NCI-H446 treated with DMSO at 0.1 percent for 48 hours (cell line): ENCODE measurements around the gene IL1RAP.

Experiments used
- DNase-seq: peaks from one replicate; lab custom pipeline; 2025; lab: John Stamatoyannopoulos, UW

Gene IL1RAP

DNA sequence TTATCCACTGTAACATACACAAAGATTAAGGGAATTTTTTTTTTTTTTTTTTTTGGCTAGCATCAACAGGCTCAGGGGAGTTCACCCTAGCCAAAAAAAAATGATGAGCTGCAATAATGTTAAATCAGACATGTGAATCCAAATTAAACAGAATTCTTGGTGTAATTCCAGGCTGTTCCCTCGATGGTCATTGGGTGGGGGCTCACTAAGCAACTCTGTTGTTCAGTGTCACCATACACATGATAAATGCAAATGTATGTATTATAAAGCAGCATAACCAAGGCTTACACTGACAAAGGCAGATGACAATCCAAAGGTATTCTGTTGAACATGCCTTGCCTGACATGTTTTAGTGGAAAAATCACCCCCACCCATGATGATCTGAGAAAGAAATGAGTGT, 29.0 kb downstream of the IL1RAP start:
- no peak for DNase-seq

DNA sequence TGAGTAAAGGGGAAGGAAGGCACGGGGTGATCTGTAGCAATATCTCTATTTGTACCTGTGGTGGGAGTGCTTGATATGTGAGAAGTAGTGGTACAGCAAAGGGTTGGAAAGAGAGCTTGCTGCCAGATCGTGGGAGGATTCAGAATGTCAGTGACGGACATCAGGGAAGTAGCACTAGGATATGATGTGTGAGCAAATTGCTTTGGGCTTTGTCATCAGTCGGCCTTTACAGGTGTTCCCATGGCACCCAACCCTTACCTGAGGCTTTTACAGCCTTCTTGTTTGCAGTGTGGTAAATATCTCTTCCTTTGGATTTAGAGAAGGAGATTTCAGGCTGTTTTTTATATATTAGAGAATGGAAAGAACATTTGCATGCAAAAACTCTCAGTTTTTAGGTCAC, 29.8 kb downstream of the IL1RAP start:
- no peak for DNase-seq

DNA sequence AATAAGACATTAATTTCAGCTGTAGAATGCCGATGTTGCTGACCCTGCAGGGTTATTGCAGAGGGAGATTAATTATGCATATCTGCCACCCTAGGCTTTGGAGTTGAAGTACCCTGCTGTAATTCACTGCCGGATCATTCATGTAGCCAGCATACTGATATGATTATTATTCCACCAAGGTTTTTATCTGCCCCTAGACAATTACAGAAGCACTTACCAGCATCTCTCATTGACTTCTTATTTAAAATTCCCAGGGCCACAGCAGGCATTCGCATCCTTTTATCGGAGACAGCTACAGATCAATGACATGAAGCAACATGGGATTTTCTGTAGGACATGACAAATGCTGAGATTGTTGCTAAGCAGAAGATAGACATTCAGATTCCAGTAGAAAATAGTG, 31.3 kb downstream of the IL1RAP start:
- DNase-seq, result no peak

DNA sequence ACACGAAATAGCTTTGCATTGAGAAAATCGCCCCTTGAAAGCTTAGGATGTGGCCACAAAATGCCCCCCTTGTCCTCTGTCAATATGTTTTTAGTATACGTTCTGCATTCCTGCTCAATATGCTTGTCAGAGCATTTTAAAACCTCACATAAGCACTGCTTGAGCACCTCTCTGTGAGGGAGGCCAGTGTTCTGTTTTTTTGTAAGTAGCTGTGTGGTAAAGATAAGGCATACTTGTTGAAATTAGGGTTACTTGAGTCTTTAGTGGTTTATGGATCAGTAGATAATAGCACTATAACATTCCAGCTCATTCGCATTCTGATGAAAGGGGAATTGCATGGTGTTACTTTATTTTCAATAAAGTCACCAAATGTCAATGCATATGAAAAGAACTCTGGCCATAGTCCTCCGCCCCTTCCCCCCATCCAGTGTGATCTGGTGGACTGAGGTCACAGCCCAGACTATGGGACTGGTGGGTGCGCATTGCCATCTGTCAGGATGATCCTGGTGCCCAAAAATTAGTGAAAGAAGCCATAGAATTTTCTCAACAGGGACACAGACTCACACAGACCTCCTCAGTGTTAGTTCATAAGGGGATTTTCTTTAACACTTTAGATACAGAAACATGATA, 33.1 kb downstream of the IL1RAP start:
- no peak for DNase-seq

DNA sequence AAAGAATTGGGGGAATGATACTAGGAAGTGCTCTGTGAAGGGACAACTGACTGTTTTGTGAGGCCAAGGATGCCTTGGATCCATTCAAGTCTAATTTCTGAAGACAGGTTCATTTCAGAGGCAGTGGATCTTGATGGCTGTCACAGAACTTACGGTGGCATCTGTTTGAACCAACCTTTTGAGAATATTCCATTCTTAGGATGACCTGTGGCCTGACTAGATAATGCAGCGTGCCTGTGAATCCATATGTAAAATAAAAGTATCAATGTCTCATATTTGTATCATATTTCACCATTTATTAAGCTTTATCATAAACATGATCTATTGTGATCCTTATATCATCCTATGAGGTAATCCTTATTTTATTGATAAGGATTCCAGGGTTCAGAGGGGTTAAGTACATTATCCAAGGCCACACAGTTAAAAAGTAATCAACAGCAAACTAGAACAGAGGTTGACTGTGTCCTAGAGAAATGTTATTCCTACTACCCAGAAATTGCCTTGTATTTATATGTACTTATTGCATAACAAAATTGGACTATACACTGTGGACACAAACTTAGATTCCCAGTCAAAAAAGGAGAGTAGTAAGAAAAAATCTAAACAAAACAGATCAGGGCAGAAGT, 34.3 kb downstream of the IL1RAP start:
- DNase-seq, result no peak

DNA sequence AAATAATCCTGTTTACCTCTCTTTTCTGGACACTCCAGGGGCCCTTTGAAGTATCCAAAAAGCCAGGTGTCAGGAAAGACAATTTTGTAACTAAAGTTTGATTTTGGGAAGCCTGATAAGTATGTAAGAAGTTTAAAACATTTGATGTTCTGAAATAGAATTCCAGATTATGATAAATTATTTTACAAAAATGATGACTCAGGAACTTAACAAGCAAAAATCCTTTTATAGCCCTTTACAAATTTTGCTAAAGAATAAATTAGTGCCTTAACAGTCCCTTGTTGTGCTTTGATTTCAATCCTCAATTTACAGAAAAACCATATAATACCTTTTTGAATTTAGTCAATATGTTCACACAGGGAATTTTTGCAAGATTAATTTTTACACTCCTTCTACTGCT, 38.1 kb downstream of the IL1RAP start:
- no peak for DNase-seq

DNA sequence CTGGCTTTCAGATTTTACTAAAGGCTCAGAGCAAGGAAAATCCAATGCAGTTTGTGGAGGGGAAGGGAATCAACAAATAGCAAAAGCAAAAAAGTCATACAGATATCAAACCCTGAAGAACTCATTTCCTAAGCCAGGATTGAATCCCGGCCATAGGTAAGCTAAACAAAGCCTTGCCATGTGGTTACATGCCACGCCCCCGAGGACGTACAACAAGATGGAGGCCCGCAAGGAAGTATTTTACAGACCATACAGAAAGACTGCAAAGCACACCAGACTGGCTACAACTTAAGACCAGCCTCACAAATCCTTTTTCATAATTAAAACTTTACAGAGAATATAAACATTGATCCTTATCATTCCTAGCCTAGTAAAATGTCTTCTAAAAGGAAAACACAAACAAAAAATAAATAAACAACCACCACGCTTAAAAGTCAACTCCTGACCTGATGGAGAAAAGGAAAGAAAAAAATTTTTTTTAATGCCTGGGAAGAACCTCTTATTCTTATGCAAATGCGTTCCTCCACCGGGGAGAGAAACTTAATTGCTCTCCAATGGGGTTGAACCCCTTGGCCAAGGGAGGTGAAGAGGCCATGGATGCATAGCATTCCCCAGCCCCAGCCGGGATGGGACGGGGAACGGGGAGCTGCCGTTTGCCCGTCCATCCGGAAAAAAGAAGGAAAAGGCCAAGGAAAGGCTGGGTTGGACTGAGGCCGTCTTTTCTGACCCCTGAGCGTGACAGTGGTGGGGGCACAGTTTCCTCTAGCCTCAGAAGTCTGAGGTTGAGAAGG, 39.3 kb downstream of the IL1RAP start:
- DNase-seq, result no peak

DNA sequence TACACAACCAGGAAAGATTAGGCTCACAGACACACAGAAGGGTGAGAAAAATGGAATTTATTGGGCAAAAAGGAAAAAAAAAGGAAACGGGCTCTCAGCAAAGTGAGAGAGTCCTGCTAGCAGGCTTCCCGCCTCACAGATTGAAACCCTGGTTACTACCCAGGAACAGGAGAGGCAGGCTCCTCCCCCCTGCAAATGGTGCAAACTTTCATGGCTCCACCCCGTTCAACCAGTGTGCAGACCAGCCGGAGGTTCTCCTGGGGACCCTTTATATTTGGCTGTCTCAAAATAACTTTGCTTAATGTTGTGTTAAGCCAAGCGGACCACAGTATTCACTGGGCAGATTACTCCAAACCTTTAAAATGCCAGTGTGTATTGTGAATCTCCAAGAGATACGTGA, 40.3 kb downstream of the IL1RAP start:
- no peak for DNase-seq

DNA sequence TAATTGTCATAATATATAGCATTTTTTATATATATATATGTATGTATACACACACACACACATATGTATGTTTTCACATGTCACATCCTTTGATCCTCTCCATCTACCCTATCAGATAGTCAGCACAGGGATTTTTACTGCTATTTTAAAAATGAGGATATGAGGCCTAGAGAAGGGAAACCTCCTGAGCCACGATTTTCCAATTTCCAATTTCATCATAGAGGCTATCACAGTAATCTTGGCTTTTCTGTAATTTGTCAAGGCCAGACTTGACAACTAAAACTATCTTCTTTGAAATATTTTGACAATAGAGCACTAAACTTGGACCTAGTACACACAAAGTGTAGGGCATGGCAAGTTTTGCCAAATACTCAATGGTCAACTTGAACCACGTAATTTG, 42.5 kb downstream of the IL1RAP start:
- no peak for DNase-seq

DNA sequence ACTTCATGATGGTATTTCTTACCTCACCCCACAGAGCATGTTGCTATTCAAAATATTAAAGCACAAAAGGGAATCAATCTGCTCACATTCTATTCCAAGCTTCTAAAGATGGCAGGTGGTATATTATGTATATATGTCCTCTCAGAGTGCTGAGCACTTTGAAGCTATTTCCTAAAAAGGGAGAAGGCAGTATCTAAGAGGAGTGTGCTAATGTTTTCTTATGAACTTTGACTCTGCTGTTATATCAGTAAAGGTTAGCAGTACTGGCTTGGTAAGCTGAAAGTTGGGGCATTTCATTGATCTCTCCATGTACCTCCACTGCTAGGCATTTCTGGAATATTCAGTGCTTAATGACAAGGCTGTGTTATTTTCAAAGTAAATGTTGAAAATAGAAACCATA, 43.4 kb downstream of the IL1RAP start:
- DNase-seq, result no peak

DNA sequence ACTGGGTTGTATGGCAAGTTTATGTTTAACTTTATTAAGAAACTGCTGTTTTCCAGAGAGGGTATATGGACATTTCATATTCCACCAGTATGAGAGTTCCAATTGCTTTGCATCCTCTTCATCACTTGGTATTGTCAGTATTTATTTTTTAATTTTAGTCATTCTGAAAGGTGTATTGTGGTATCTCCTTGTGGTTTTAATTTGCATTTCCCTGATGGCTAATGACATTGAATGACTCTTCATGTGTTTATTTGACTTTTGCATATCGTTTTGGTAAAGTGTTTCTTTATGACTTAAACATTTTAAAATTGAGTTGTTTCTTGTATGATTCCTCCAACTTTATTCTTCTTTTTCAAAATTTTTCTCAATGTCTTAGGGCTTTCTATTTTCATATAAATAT, 44.4 kb downstream of the IL1RAP start:
- DNase-seq, result no peak

DNA sequence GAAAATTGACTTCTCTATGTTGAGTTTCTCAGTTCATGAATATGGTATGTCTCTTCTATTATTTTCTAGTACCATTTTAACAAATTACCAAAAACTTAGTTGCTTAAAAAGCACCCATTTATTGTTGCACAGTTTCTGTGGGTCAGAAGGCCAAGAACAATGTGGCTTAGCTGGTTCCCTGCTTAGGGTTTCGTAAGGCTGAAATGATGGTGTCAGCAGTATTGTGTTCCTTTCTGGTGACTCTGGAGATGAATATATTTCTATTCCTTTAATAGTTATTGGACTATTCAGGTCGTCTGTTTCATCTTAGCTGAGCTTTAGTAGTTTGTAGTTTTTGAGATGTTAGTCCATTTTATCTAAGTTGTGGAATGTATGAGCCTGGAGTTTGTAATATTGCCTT, 44.9 kb downstream of the IL1RAP start:
- no peak for DNase-seq

DNA sequence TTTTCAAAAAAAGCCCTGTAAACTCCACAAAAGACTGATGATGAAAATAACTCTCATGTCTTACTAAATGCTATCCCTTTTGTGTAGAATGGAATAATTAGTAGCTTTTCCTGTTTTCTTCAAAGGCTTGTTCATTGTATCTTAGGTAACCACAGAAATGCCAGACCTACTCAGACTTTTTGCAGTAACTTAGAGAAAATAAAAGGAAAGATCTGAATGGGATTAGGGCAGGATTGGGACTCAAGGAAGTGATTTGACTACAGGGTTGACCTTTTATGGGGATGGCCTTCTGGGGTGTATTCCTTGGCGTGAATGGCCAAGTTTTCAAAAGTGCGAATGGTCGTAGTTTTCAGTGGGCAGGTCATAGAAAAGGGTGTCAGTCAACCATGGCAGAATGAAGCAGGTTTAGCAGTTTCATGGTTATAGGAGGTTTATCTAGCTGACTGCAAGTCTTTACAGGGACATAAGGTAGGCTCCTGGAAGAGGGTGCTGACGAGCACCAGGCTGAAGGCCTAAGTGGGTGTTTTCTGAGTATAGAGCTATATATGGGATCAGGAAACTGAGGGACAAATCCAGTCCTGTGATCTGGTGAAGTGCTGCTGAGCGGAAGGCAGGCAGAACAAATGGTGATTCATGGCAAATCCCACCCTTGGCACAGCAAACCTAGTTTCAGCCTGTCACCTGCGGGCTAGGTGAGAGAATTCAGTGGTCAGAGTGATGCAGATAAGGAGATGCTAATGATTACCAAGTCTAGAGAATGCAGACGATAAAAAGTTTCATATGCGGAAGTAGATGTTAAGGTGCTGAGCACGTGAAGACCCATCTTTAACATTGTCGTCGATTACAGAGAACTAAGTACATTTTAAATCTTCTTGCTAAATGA, 46.4 kb downstream of the IL1RAP start:
- DNase-seq, result no peak

DNA sequence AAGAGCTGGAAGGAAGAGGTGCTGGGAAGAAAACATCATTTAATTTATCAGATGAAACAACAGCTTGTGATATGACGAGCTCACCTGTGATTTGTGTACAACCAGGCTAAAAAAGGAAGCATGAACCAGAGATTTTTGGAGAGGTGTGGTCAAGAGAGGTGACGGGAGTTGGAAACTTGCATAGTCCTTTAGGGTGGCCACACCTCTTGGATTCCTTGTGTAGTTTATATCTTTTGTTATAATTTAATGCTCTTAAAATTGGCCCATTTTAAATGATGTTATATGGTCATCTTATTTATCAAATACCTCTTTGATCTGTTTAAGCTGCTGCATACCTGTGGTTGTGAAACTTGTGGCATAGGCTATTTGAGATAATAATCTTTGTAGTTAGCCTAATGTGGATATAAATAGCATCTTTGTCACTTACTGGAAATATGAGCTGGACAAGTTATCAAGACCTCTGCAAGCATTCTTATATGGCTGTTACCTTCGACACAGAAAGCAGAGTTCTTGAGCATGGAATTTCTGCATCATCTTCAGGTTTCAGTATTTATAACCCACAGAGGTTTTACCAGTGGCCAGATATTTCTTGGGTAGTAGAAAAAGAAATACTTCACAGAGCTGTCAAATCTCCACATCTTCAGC, 49.1 kb downstream of the IL1RAP start:
- no peak for DNase-seq

DNA sequence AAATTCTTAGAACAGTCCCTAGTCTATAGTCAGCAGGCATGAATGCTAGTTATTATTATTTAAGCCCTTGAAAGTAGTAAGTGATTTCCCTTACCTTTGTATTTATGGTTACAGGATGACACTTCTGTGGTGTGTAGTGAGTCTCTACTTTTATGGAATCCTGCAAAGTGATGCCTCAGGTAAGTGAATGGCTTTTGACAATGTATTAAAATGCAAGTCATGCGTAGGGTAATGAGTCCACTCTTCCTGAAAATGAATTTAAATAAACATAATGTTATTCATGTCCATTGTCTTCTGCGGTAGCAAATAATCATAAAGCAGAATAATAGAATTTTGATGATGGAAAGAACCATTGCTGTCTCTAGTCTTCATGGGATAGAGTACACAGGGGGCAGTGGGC, 50.3 kb downstream of the IL1RAP start:
- DNase-seq, result no peak

DNA sequence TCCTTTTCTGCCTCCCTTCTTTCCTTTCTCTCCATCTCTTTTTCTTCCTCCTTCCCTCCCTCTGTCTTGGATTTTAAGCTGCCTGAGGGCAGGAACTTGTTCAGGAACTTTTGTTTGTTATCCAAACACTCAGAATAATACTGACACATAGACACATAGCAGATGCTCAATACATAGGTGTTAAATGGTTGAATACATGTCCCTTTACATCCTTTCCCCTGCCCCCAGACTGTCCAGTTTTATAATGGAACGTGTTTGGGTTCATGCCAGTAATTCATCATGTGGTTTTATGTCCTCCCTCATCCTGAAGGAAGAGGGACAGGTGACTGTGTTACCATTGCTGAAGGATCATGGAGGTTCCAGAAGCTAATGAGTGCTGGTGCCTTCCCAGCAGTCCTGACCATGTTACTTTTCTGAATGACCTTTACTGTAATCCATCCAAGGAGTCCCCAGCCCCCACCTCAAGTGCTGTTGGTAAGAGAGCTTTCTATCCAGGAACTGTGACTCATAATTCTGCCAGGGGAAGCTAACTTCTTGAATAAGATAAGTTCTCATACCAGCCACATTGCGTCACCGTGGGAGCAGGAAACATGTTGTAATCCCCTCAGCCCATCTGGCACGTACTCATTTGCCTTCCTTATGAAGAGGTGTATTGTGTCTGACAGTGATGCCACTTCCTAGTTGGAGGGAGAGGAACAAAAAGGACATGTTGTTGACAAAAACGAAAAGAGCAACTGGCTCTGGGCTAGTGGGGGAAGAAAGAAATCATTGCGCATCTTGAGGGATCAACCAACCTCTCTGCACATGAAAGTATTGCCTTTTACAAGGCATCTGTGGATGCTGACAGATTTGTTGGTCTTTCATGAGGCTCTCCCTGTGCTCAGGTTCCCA, 52.4 kb downstream of the IL1RAP start:
- no peak for DNase-seq

DNA sequence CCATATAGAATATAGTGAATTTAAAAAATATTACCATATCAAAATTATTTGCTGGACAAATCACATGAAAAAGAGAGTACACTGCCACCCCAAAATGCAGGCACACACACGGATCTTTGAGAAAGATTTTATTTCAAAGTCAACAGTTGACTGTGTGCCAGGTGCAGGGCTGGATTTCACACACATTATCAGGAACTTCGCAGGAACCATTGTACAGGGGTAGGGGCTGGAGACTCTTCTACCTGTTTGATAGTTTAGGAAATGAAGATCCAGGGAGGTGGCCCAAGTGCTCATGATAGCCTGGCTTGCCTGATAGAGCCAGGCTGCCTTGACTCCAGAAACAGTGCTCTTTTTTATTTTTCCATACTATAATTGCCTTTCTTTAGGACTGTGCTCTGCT, 54.2 kb downstream of the IL1RAP start:
- no peak for DNase-seq

DNA sequence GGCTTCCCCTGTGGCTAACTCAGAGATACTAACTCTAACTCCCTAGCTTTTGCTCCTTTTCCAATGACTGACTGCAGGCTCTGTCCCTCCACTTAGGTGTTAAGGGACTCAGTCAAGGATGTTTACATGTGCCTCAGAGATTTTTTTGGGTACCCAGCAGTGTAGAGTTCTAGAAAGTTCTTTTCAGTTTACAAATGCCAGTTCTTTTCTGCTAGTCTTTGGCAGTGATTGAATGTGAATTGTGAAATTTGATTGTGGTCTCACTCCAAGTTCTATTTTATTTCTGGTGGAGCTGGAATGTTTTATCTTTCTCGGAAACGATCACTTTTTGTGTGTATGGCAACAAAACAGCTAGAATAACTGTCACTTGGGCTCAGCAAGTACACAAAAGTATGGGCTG, 60.6 kb downstream of the IL1RAP start:
- no peak for DNase-seq

DNA sequence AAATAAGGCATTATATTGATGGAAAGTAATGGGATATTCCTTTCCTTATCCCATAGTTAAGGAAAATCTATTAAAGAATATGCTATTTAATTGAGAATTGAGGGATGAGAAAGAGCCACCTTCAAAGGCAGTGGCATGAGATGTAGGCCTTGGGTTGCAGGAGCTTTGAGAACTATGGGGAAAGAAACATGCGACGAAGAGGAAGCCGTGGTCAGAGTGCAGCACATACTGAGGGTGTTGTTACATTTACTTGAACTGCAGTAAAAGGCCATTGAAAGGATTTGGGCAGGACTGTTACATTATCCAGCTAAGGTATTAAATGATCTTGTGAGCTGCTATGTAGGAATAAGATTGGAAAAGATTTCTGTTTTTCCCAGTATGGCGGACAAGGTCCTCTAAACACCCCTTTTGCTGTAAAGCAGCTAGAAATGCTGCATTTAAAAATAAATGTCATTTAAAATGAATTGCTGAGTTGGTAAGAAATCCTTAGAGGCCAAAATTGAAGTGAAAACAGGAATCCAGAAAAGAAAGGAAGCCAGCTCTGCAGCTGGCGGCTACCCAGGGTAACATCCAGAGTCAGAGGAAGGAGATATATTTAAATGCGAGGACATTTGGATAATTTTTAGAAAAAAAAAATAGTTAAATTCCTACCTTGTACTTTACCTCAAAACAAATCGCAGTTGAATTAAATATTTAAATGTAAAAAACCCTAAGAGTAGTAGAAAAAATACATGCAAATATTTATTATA, 61.7 kb downstream of the IL1RAP start:
- no peak for DNase-seq

DNA sequence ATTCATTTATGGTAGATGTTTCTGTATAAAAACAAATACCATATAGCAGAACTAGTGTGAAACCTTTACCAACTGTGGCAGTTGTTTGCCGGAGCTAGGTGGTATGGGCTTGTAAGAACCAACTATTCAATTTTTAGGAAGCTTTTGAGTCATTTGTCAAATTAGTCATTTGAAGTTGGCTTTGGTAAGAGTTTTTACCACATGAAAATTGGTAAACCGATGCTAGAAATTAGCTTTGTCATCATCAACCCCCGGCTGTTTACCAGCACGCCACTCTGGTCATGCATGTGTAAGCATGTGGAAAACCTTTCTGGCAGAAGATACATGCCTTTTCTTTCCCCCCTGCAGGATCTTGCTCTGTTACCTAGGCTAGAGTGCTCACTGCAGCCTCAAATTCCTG, 63.3 kb downstream of the IL1RAP start:
- DNase-seq, result no peak
